HEK293T (cell line): Measurements from ENCODE around the gene GMPR.

Experiments
- BHLHE40 ChIP-seq: fragments of 450-650 bp; IDR thresholded peaks from 2 replicates; pipeline ENCODE4 v1.6.1; 2016; ENCODE audit warnings: mild to moderate bottlenecking, moderate library complexity, borderline replicate concordance
- SP1 ChIP-seq: fragments of 450-650 bp; IDR thresholded peaks from 2 replicates; pipeline ENCODE4 v1.6.1; 2017
- ZNF384 ChIP-seq: fragments of 450-650 bp; IDR thresholded peaks from 2 replicates; pipeline ENCODE4 v1.6.1; 2016
- TF ChIP-seq, protein P1 (sequence below): fragments of 450-650 bp; IDR thresholded peaks from 2 replicates; pipeline ENCODE4 v1.6.1; 2016

DNA sequence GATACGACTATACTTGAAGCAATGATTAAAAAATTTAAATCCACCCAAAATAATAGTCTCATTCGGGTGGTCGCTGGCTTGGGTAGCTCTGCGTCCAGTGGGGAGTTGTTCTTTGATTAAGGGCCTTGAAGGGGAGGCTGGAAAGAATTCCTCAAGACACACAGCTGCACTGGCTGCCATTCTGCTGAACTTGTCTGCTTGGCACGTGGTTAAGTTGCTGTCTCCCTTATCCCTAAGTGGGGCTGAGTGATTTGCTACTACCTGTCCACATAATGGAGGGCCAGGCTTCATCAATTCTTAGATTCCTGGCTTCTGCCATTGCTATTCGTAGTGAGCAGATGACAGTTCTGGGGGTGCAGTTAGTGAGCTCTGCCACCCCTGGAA is 98.5 kb downstream of the GMPR start:
- TF ChIP-seq, protein P1, sequence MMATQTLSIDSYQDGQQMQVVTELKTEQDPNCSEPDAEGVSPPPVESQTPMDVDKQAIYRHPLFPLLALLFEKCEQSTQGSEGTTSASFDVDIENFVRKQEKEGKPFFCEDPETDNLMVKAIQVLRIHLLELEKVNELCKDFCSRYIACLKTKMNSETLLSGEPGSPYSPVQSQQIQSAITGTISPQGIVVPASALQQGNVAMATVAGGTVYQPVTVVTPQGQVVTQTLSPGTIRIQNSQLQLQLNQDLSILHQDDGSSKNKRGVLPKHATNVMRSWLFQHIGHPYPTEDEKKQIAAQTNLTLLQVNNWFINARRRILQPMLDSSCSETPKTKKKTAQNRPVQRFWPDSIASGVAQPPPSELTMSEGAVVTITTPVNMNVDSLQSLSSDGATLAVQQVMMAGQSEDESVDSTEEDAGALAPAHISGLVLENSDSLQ: no peak
- TF ChIP-seq SP1 (no peak), ZNF384 (no peak), BHLHE40 (no peak)
